GM23338 (cell line): ENCODE results near the gene PLD2.

Experiments used
- EZH2 ChIP-seq: fragments of 200-600 bp; sonication (generic); IDR thresholded peaks from one replicate; pipeline ENCODE4 v1.8.0; 2017; ENCODE audit warnings: antibody characterized with exemption, mild to moderate bottlenecking, low read depth; ENCODE audit not compliant: unreplicated experiment
- JUNB ChIP-seq: IDR thresholded peaks from one replicate; pipeline ENCODE4 v1.6.1; 2016; ENCODE audit warnings: antibody characterized with exemption; ENCODE audit not compliant: unreplicated experiment
- POLR2AphosphoS5 ChIP-seq: IDR thresholded peaks from 2 replicates; pipeline ENCODE4 v1.6.1; 2016; ENCODE audit warnings: antibody characterized with exemption, low read depth
- REST ChIP-seq: IDR thresholded peaks from one replicate; pipeline ENCODE4 v1.6.1; 2018; ENCODE audit warnings: antibody characterized with exemption; ENCODE audit not compliant: unreplicated experiment
- TF ChIP-seq, protein P1 (sequence below), 2 experiments: fragments of 200-600 bp in 1 of 2; sonication (generic) in 1 of 2; conservative IDR thresholded peaks; 2 replicates each; pipeline versions ENCODE4 v1.5.1 to v1.6.1; 2016 to 2017; ENCODE audit warnings: antibody characterized with exemption in 2 of 2, low read depth in 2 of 2, mild to moderate bottlenecking in 2 of 2, moderate library complexity in 1 of 2

DNA sequence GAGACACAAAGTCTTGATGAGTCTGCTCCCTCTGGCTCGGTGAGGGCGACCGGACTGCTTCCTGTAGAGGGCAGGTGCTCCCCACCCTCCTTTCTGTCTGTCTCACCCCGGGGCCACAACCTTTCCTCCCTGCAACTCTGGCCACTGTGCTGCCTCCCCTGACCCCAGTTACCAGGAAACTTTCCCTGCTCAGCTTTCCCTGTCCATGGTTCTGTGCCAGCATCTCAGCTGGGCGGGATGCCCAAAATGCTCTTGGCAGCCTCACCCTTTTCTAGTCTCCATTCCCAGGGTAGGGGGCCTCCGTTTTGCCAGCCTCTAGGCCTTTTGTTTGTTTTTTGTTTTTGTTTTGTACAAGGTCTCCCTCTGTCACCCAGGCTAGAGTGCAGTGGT lies 1.4 kb downstream of the PLD2 start:
- TF ChIP-seq, protein P1, sequence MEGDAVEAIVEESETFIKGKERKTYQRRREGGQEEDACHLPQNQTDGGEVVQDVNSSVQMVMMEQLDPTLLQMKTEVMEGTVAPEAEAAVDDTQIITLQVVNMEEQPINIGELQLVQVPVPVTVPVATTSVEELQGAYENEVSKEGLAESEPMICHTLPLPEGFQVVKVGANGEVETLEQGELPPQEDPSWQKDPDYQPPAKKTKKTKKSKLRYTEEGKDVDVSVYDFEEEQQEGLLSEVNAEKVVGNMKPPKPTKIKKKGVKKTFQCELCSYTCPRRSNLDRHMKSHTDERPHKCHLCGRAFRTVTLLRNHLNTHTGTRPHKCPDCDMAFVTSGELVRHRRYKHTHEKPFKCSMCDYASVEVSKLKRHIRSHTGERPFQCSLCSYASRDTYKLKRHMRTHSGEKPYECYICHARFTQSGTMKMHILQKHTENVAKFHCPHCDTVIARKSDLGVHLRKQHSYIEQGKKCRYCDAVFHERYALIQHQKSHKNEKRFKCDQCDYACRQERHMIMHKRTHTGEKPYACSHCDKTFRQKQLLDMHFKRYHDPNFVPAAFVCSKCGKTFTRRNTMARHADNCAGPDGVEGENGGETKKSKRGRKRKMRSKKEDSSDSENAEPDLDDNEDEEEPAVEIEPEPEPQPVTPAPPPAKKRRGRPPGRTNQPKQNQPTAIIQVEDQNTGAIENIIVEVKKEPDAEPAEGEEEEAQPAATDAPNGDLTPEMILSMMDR (conservative IDR thresholded peaks at IDR 0.05; ENCODE audit: low read depth in 2 of 2), result 0 out of 4 replicates have a peak, but pooled peaks of 1 of the 2 experiments have one; percentile 14
- TF ChIP-seq EZH2 (no peak), REST (no peak), POLR2AphosphoS5 (no peak), JUNB (no peak)
